Kidney (tissue), 14 donors: ENCODE data around the gene FAM53B. TPM values are rescaled to one million over a fixed set of nuclear protein-coding genes. Genes with fewer than 3 reads are reported as not detected.

ENCODE experiments used
- DNase-seq, 5 donors: peaks; one replicate each; pipeline ENCODE4 v3.0.0-alpha.2; 2013 to 2020
- FAIRE-seq: peaks from 2 replicates; lab custom pipeline; 2012; peaks lifted over from hg19 to GRCh38; lab: Jason Lieb, UNC
- H3K27ac ChIP-seq, 2 donors: one replicate each; pipeline ENCODE4 v1.7.0; 2013; ENCODE audit warnings: low read depth in 2 of 2, low read length in 2 of 2, inconsistent platforms in 1 of 2
- H3K27me3 ChIP-seq: one replicate; pipeline ENCODE4 v1.7.1; 2013; ENCODE audit warnings: low read length, inconsistent platforms; ENCODE audit not compliant: control insufficient read depth, insufficient read depth
- H3K36me3 ChIP-seq, 3 donors: one replicate each; pipeline versions ENCODE4 v1.7.0 to v1.7.1; 2013; ENCODE audit warnings: low read length in 3 of 3, control low read depth in 1 of 3, inconsistent platforms in 1 of 3; ENCODE audit not compliant: insufficient read depth in 3 of 3, control insufficient read depth in 2 of 3
- H3K4me1 ChIP-seq, 3 donors: one replicate each; pipeline versions ENCODE4 v1.7.0 to v1.7.1; 2013; ENCODE audit warnings: low read length in 3 of 3, inconsistent platforms in 1 of 3, low read depth in 1 of 3; ENCODE audit not compliant: control insufficient read depth in 2 of 3, insufficient read depth in 2 of 3
- H3K4me3 ChIP-seq, 3 donors: one replicate each; pipeline versions ENCODE4 v1.7.0 to v1.8.1; 2013; ENCODE audit warnings: low read length in 3 of 3, control low read depth in 1 of 3, inconsistent platforms in 1 of 3
- H3K9ac ChIP-seq, 3 donors: one replicate each; pipeline versions ENCODE4 v1.7.0 to v1.7.1; 2013; ENCODE audit warnings: low read length in 3 of 3, control low read depth in 1 of 3, inconsistent platforms in 1 of 3
- H3K9me3 ChIP-seq, 3 donors: one replicate each; pipeline versions ENCODE4 v1.7.0 to v1.7.1; 2013; ENCODE audit warnings: low read length in 3 of 3, control low read depth in 1 of 3, inconsistent platforms in 1 of 3; ENCODE audit not compliant: control insufficient read depth in 2 of 3, insufficient read depth in 1 of 3
- intact Hi-C: fragments of 100-400 bp; cut with DNase I; formaldehyde crosslinking; loops from one replicate; pipeline ENCODE4 v1.11.1; 2022
- polyA plus RNA-seq: library from polyadenylated mRNA; stranded (reverse); fragments of 350-450 nt; fragmentation: Illumina TruSeq; extraction: RNeasy Lipid Tissue Mini Kit (QIAGEN cat#74804); gene quantifications from one replicate; pipeline ENCODE4 v1.2.3, GENCODE V29; 2014; ENCODE audit warnings: low read depth, low replicate concordance; ENCODE audit not compliant: insufficient read depth
- total RNA-seq: library from RNA; stranded (reverse); fragmentation: NEBNext Ultra II Directional; extraction: Animal tissue kit (Norgen Biotek cat#: 25700); gene quantifications from one replicate; pipeline ENCODE4 v1.2.1, GENCODE V29; 2021
- TF ChIP-seq, protein P1 (sequence below): IDR thresholded peaks from 3 replicates; pipeline ENCODE4 v1.5.1; 2012; ENCODE audit warnings: mild to moderate bottlenecking, moderate library complexity, borderline replicate concordance; ENCODE audit not compliant: insufficient read depth; ENCODE audit errors: extremely low read depth
- donor health status: control.
- donor health status: control.
- donor health status: control.
- donor health status: control.
- donor health status: control.
- donor health status: DM: yes; HTN: yes; CAD: no.
- donor health status: Normal renal cell carcinoma (clear cell type).

Gene FAM53B
- total and polyA plus RNA-seq, 2 donors from 2014 or later: 11.8 to 30.0 TPM

GRCh38 chr10:124624895-124625294 is 119.3 kb downstream of the FAM53B start:
- intact Hi-C loops: no loop called here
- no peak overlapping the region for H3K9ac ChIP-seq

GRCh38 chr10:124624466-124624865 is 119.7 kb downstream of the FAM53B start:
- Histone ChIP-seq H3K9me3 (no peaks in the 10 kb centered on the region), H3K9ac (no peak overlapping the region), H3K4me3 (no peak overlapping the region), H3K4me1 (peaks cover 0 to 26% (median 12%) of the 10 kb centered on the region in 3 donors), H3K36me3 (peaks cover 0 to 9% (median 0%) of the 10 kb centered on the region in 3 donors), H3K27ac (no peak overlapping the region), H3K27me3 (no peaks in the 10 kb centered on the region)
- TF ChIP-seq, protein P1, sequence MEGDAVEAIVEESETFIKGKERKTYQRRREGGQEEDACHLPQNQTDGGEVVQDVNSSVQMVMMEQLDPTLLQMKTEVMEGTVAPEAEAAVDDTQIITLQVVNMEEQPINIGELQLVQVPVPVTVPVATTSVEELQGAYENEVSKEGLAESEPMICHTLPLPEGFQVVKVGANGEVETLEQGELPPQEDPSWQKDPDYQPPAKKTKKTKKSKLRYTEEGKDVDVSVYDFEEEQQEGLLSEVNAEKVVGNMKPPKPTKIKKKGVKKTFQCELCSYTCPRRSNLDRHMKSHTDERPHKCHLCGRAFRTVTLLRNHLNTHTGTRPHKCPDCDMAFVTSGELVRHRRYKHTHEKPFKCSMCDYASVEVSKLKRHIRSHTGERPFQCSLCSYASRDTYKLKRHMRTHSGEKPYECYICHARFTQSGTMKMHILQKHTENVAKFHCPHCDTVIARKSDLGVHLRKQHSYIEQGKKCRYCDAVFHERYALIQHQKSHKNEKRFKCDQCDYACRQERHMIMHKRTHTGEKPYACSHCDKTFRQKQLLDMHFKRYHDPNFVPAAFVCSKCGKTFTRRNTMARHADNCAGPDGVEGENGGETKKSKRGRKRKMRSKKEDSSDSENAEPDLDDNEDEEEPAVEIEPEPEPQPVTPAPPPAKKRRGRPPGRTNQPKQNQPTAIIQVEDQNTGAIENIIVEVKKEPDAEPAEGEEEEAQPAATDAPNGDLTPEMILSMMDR: no peak
- FAIRE-seq: no peak
- no peak for DNase-seq
- intact Hi-C loops: no loop called here

More at GRCh38 chr10:124624895-124625294, 119.3 kb downstream of the FAM53B start:
- H3K4me1 ChIP-seq: peaks cover 0 to 26% (median 12%) of the 10 kb centered on the region in 3 donors
- TF ChIP-seq, protein P1: no peak
- H3K27me3 ChIP-seq: no peaks in the 10 kb centered on the region
- FAIRE-seq: no peak
- no peak overlapping the region for H3K4me3 ChIP-seq
- no peak for DNase-seq
- no peaks in the 10 kb centered on the region for H3K9me3 ChIP-seq
- H3K27ac ChIP-seq: no peak overlapping the region
- peaks cover 0 to 9% (median 0%) of the 10 kb centered on the region in 3 donors for H3K36me3 ChIP-seq

- TF ChIP-seq, protein P1: no peak
- H3K4me1 ChIP-seq: peaks cover 0 to 26% (median 12%) of the 10 kb centered on the region in 3 donors
- H3K9ac ChIP-seq: no peak overlapping the region
- H3K27ac ChIP-seq: no peak overlapping the region
- H3K27me3 ChIP-seq: no peaks in the 10 kb centered on the region
- no peak for FAIRE-seq
- DNase-seq: no peak
- intact Hi-C loops: no loop called here
- H3K9me3 ChIP-seq: no peaks in the 10 kb centered on the region
- no peak overlapping the region for H3K4me3 ChIP-seq
- H3K36me3 ChIP-seq: peaks cover 0 to 9% (median 0%) of the 10 kb centered on the region in 3 donors
Measured at GRCh38 chr10:124624006-124624405, 120.2 kb downstream of the FAM53B start.
